ENCODE measurements around the gene PGM5. TPM values are rescaled to one million over a fixed set of nuclear protein-coding genes. Genes with fewer than 3 reads are reported as not detected.

PGM5 gene
- total RNA-seq, 4 donors from 2014 or later = 13.3 to 44.0 (median 29.9) TPM

GRCh38 chr9:68457803-68458202 lies 101.4 kb downstream of the PGM5 start:
- Histone ChIP-seq H3K4me1 (peaks cover 3 to 18% of the 10 kb centered on the region in 2 donors), H3K36me3 (no peaks in the 10 kb centered on the region), H3K27me3 (no peaks in the 10 kb centered on the region), H3K4me3 (no peak overlapping the region), H3K27ac (no peak overlapping the region), H3K9me3 (no peaks in the 10 kb centered on the region)
- intact Hi-C loops (cut with DNase I; ENCODE audit: low total_unique reads) = no loop called here
- no peak for TF ChIP-seq POLR2A (IDR thresholded peaks at IDR 0.05)
- TF ChIP-seq CTCF (IDR thresholded peaks at IDR 0.05 in 4 of 5, conservative IDR thresholded peaks at IDR 0.05 in 1 of 5) = no peak
- DNase-seq (no peak), ATAC-seq (no peak)
- in situ Hi-C loops (cut with MboI; ENCODE audit: low sequenced_read_pairs in 4 of 4) = no loop called here

GRCh38 chr9:68458918-68459317 lies 102.5 kb downstream of the PGM5 start:
- no peak for TF ChIP-seq POLR2A (IDR thresholded peaks at IDR 0.05)
- TF ChIP-seq CTCF (IDR thresholded peaks at IDR 0.05 in 4 of 5, conservative IDR thresholded peaks at IDR 0.05 in 1 of 5) = no peak
- Histone ChIP-seq H3K9me3 (no peaks in the 10 kb centered on the region), H3K36me3 (no peaks in the 10 kb centered on the region), H3K27ac (no peak overlapping the region), H3K4me3 (no peak overlapping the region), H3K27me3 (no peaks in the 10 kb centered on the region), H3K4me1 (peaks cover 3 to 20% of the 10 kb centered on the region in 2 donors)
- DNase-seq (no peak), ATAC-seq (no peak)
- intact Hi-C loops (cut with DNase I; ENCODE audit: low total_unique reads) (no loop called here), in situ Hi-C loops (cut with MboI; ENCODE audit: low sequenced_read_pairs in 4 of 4) (no loop called here)

GRCh38 chr9:68462105-68462775 lies 105.8 kb downstream of the PGM5 start:
- Histone ChIP-seq H3K4me3 (no peak overlapping the region), H3K9me3 (no peaks in the 10 kb centered on the region), H3K36me3 (peaks cover 0 to 7% of the 10 kb centered on the region in 2 donors), H3K27ac (peak overlapping the region in 2 of 4 donors; percentile 5 to 21), H3K4me1 (peaks cover 3 to 20% of the 10 kb centered on the region in 2 donors), H3K27me3 (no peaks in the 10 kb centered on the region)
- no peak for TF ChIP-seq POLR2A (IDR thresholded peaks at IDR 0.05)
- no peak for TF ChIP-seq CTCF (IDR thresholded peaks at IDR 0.05 in 4 of 5, conservative IDR thresholded peaks at IDR 0.05 in 1 of 5)
- DNase-seq = no peak
- intact Hi-C loops (cut with DNase I; ENCODE audit: low total_unique reads) (no loop called here), in situ Hi-C loops (cut with MboI; ENCODE audit: low sequenced_read_pairs in 4 of 4) (no loop called here)
- no peak for ATAC-seq

GRCh38 chr9:68470067-68470466 lies 113.7 kb downstream of the PGM5 start:
- Histone ChIP-seq H3K27me3 (no peaks in the 10 kb centered on the region), H3K4me1 (no peaks in the 10 kb centered on the region), H3K9me3 (no peaks in the 10 kb centered on the region), H3K36me3 (peaks cover 0 to 7% of the 10 kb centered on the region in 2 donors), H3K27ac (no peak overlapping the region), H3K4me3 (no peak overlapping the region)
- in situ Hi-C loops (cut with MboI; ENCODE audit: low sequenced_read_pairs in 4 of 4) = no loop called here
- TF ChIP-seq POLR2A (IDR thresholded peaks at IDR 0.05) (no peak), CTCF (IDR thresholded peaks at IDR 0.05 in 4 of 5, conservative IDR thresholded peaks at IDR 0.05 in 1 of 5) (no peak)
- DNase-seq (no peak), ATAC-seq (no peak)
- intact Hi-C loops (cut with DNase I; ENCODE audit: low total_unique reads) = no loop called here

- intact Hi-C loops (cut with DNase I; ENCODE audit: low total_unique reads) (no loop called here), in situ Hi-C loops (cut with MboI; ENCODE audit: low sequenced_read_pairs in 4 of 4) (no loop called here)
- Histone ChIP-seq H3K27me3 (no peaks in the 10 kb centered on the region), H3K36me3 (peaks cover 0 to 7% of the 10 kb centered on the region in 2 donors), H3K27ac (no peak overlapping the region), H3K4me3 (no peak overlapping the region), H3K9me3 (no peaks in the 10 kb centered on the region), H3K4me1 (peaks cover 0 to under 1% of the 10 kb centered on the region in 2 donors)
- no peak for TF ChIP-seq CTCF (IDR thresholded peaks at IDR 0.05 in 4 of 5, conservative IDR thresholded peaks at IDR 0.05 in 1 of 5)
- TF ChIP-seq POLR2A (IDR thresholded peaks at IDR 0.05) = no peak
- no peak for ATAC-seq
- no peak for DNase-seq
Observed at GRCh38 chr9:68470634-68471033, 114.2 kb downstream of the PGM5 start.

Measured in gastrocnemius medialis (tissue), 4 donors.